HEK293 (cell line): ENCODE results near the gene CDYL.

Experiments used
- BCL11A ChIP-seq: fragments of 450-650 bp; formaldehyde crosslinking; IDR thresholded peaks from 2 replicates; pipeline ENCODE4 v1.5.1; 2016; ENCODE audit warnings: low read depth, missing biosample characterization, missing genetic modification characterization
- RBAK ChIP-seq: fragments of 450-650 bp; formaldehyde crosslinking; IDR thresholded peaks from 2 replicates; pipeline ENCODE4 v1.5.1; 2016; ENCODE audit warnings: missing biosample characterization, missing genetic modification characterization
- ZBTB1 ChIP-seq: fragments of 450-650 bp; formaldehyde crosslinking; IDR thresholded peaks from 2 replicates; pipeline ENCODE4 v1.5.1; 2016; ENCODE audit warnings: missing biosample characterization, missing genetic modification characterization
- ZBTB17 ChIP-seq: fragments of 450-650 bp; formaldehyde crosslinking; IDR thresholded peaks from 2 replicates; pipeline ENCODE4 v1.5.1; 2016; ENCODE audit warnings: missing biosample characterization, missing genetic modification characterization
- ZNF292 ChIP-seq: fragments of 450-650 bp; formaldehyde crosslinking; IDR thresholded peaks from 2 replicates; pipeline ENCODE4 v1.5.1; 2016; ENCODE audit warnings: low read depth, missing biosample characterization, missing genetic modification characterization, borderline replicate concordance
- TF ChIP-seq, protein P1 (sequence below): fragments of 450-650 bp; formaldehyde crosslinking; IDR thresholded peaks from 2 replicates; pipeline ENCODE4 v1.5.1; 2016; ENCODE audit warnings: missing biosample characterization, missing genetic modification characterization

DNA sequence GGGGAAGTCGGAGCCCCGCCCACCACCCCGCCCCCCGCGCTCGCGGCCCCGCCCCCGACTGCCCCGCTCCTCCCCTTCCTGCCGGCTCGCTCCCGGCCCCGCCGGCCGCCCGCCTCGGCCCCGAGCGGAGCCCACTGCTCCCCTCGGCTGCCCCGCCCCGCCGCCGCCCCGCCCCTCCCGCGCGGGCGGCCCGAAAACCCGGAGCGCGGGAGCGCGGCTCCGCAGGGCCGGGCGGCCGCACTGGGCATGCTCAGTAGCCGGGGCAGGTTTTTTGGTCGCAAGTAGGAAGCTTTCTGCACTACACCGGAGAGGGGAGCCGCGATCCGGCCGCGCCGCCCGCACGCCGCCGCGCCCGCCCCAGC, at the start of gene CDYL:
- TF ChIP-seq, protein P1, sequence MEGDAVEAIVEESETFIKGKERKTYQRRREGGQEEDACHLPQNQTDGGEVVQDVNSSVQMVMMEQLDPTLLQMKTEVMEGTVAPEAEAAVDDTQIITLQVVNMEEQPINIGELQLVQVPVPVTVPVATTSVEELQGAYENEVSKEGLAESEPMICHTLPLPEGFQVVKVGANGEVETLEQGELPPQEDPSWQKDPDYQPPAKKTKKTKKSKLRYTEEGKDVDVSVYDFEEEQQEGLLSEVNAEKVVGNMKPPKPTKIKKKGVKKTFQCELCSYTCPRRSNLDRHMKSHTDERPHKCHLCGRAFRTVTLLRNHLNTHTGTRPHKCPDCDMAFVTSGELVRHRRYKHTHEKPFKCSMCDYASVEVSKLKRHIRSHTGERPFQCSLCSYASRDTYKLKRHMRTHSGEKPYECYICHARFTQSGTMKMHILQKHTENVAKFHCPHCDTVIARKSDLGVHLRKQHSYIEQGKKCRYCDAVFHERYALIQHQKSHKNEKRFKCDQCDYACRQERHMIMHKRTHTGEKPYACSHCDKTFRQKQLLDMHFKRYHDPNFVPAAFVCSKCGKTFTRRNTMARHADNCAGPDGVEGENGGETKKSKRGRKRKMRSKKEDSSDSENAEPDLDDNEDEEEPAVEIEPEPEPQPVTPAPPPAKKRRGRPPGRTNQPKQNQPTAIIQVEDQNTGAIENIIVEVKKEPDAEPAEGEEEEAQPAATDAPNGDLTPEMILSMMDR, result no peak
- TF ChIP-seq BCL11A (tag by site-specific recombination) (no peak), ZBTB17 (tag by site-specific recombination) (no peak), RBAK (tag by site-specific recombination) (no peak), ZNF292 (tag by site-specific recombination) (no peak), ZBTB1 (no peak)
